HT-29 (cell line): ENCODE data around the gene SNX24. TPM values are rescaled to one million over a fixed set of nuclear protein-coding genes. Genes with fewer than 3 reads are reported as not detected.
"Not testable (repeated sequence)": the region's sequence is repeated elsewhere in the genome, so short reads cannot be mapped to it uniquely, and the experiment has no call there.

Experiments used
- DNase-seq: peaks from one replicate; pipeline ENCODE4 v3.0.0-alpha.2; 2015; ENCODE audit warnings: low spot score
- total RNA-seq: library from RNA; depleted of rRNA; stranded (reverse); fragments of >200 nt; shearing (Covaris generic); gene quantifications from 2 replicates; pipeline ENCODE4 v1.2.3, GENCODE V29; 2014

SNX24 gene
- total RNA-seq, 1 experiment from 2014 or later, result 0.99 TPM

- no peak for DNase-seq
These were observed 117.9 kb downstream of the SNX24 start for GRCh38 chr5:122963305-122963704.

DNA sequence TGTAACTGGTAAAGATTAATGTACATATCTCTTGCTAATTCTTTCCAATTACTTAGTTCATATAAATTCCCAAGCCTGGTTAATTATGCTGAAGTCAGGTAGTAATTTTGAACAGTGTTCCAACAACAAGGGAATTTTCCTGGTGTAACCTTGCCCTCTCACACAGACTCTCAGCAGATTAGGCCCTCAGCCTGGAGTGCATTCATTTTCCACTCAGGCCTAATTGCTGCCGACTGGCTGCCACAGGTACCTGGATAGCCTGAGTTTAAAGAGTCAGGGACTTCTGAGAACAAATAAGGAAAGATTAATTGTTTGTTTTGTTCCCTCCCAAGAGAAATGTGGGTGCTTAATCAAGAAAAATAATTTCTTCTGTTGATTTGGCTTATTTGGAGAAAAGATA lies 119.7 kb downstream of the SNX24 start:
- DNase-seq, result no peak

- DNase-seq, result no peak
These were observed 121.7 kb downstream of the SNX24 start for GRCh38 chr5:122967085-122967484.

DNA sequence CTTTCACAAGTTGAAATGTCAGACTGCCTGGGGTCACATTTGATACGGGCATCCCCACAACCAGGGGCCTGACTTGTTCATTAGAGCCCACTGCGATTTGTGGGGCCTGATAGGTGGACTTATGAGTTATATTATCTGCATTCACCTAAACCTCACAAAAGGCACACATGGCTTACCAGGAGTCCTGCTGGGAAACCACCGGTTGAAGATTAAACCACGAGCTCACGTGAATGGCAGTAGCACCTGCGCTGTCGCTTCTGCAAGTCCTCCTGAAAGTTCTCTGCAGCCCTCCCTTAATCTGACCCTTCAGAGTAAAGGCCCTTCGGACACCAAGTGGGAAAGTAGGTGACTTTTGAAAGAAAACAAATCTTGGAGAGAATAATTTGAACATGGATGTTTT lies 122.2 kb downstream of the SNX24 start:
- DNase-seq, result no peak

GRCh38 chr5:122968056-122968455 lies 122.6 kb downstream of the SNX24 start:
- DNase-seq, result not testable (repeated sequence)

DNA sequence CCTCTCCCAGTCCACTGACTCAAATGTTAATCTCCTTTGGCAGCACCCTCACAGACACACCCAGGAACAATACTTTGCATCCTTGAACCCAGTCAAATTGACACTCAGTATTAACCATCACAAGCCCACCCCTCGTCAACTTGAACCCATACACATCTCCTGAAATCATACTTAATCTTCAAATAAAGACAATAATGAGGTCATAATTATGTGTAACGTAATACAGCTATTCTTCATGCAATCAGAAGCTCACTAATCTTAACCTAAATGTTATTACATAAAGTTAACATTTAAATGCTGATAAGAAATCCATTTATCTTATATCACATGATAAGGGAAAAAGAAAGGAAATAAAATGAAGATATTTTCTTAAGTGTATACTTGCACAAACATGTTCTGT lies 125.9 kb downstream of the SNX24 start:
- no peak for DNase-seq

GRCh38 chr5:122972877-122973276 lies 127.5 kb downstream of the SNX24 start:
- DNase-seq, result no peak

- DNase-seq, result not testable (repeated sequence)
These were observed 128.3 kb downstream of the SNX24 start for GRCh38 chr5:122973759-122974158.

DNA sequence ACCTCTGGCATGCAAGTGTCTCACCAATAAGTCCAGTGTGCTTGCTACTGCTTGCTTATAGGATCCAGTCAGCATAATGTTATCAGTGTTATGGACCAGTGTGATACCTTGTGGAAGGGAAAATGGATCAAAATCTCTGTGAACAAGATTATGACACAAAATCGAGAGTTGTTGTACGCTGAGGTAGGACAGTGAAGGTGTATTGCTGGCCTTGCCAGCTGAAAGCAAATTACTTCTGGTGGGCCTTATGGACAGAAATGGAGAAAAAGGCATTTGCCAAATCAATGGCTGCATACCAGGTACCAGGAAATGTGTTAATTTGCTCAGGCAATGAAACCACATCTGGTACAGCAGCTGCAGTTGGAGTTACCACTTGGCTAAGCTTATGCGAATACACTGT lies 128.8 kb downstream of the SNX24 start:
- DNase-seq, result not testable (repeated sequence)

DNA sequence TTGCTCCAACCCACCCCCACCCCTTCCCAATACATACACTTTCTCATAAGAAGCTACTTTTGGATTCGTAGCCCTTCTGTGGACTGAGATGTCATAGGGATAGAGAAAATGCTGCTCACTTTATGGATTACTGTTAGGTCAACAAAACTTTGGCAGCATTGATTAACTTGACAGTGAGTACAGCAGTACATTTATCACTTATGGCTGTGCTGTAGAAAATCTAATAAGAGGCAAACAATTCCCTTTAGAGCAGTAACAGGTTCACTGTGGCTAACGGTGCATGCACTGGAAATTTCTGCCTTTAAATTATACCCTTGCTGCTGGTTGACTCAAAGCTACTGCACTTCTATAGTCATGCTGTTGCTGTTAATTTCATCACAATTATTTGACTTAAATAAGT lies 131.9 kb downstream of the SNX24 start:
- no peak for DNase-seq

DNA sequence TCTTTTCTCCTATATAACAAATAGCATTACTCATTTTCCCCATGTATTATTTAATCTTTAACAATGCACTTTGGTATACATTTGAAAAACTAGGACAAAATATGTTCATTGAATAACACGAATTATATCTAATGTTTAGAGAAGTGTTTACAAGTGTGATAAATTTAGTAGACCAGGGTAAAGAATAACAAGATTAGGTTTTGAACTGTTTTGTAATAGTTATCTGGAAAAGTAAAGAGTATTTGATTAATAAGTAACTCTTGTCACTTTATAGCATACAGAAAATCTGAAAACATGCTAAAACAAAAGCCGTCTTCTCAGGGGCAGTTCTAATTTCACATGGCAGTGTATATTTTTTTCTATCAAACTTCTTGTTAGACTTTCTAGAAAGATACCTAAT lies 132.7 kb downstream of the SNX24 start:
- DNase-seq, result no peak

GRCh38 chr5:122978644-122979297 lies 133.4 kb downstream of the SNX24 start:
- no peak for DNase-seq

- DNase-seq, result no peak
These were observed 136.4 kb downstream of the SNX24 start for GRCh38 chr5:122981846-122982245.

DNA sequence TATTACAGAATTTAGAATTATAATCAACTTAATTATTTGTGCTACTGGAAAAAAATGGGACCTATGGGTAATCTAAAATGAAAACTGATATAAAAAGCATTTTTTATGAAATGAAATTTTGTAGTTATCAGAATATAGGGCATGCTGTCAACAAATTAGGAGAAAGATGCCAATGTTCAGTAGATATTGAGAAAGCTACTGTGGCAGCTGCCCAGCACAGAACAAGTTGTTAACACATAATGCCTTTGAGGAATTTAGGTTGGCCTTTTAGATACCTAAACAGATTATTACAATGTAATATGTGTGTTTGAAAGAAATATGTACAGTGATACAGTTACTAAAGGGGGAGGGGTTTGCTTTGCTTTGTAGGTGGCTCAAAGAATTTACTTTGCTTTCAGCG lies 137.0 kb downstream of the SNX24 start:
- DNase-seq, result no peak

DNA sequence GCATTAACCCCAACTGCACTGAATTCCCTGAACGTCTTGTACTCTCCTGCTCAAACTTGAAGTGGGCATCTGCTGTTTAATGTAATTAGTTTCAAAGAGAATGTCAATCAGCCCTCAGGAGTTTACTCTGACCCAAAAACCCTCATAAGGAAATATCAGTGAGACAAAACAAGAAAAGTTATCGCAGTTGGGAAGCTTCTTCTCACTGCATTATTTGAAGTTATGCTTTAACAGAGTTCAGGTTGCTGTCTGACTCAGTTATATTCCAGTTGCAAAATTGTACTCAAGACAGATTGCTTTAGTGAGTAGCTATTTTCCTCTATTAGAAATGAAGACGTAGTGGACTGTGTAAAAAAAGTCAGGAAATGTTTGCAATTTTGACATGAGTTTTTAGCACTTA lies 139.0 kb downstream of the SNX24 start:
- no peak for DNase-seq

DNA sequence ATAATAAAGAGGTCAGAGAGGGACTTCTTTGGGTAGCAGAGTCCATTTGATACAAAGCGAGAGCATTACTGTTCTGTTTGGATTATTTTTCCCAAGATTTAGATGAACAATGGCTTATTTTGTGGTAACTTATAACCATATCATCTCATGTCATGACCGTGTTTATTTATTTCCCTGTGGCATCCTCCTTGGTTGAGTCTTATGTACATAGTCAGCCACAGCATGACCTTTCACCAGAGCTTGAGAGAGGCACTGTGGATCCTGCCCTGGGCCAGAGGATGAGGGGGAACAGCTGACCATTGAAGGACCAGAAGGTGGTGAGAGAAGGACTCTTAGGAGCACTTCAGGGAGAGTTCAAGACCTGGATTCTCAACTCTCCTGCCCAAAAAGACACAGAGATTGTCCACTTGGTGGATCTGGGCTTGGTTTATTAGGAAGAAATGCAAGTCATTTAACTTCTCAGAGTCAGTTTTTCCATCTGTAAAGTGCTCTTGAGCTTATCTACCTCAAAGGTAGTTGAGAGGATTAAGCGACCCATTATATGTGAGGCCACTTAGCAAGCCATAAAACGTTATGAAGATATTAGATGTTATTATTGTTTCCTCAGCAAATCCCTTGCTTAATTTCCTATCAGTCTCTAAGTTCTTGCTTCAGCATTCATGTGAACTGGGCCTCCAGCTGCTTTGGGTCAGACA lies 139.7 kb downstream of the SNX24 start:
- DNase-seq, result no peak

- no peak for DNase-seq
These were observed 140.7 kb downstream of the SNX24 start for GRCh38 chr5:122985954-122986721.

GRCh38 chr5:122996091-122996490 lies 150.7 kb downstream of the SNX24 start:
- DNase-seq, result no peak

- DNase-seq, result no peak
These were observed 151.9 kb downstream of the SNX24 start for GRCh38 chr5:122997294-122997693.

DNA sequence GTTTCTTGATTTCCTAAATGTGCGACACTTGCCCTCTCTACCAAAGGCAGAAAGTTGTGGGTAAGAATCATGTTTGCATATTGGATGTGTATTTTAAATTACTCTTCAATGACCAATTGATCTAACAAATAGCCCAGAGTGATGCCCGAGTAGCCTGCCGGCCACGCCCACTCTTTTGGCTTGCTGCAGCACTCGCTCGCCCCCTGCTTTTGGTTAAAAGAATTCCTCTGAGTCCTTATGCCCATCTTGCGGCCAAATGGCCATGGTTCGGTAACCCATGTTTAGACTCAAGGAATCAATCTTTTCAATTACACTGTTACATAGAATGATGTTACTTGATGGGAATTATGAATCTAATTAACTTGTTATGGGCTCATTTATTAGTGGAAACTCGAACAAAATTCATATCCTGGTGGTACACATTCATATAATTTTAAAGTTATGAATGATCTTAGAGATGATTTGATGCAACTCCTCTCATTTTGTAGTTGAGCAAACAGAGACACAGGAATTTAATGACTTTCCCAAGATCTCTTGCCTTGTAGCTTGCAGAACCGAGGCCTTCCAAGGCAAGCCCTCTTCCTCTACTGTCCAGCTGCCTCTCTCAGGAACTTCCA lies 154.6 kb downstream of the SNX24 start:
- peak; percentile 54 for DNase-seq

DNA sequence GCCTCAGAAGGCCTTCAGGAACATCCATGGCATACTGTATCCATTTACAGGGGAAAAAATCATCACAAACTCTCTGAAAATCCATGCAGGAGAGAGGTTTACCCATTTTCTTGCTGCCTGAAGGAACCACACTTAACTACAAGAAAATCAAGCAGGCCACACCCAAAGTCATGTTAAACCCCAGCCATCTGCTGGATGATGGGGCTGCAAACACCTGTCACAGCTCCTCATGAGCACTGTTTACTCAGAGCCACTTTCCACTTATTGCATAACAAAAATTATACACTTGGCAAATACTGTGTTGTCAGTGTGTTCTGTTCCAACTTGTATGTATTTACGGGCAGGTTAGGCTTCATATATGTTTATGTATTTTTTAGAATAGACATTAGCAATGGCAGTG lies 155.3 kb downstream of the SNX24 start:
- no peak for DNase-seq

GRCh38 chr5:123001808-123002207 lies 156.4 kb downstream of the SNX24 start:
- DNase-seq, result no peak
